Measurements from ENCODE around the gene KIF1C. TPM values are rescaled to one million over a fixed set of nuclear protein-coding genes. Genes with fewer than 3 reads are reported as not detected.

KIF1C gene
- total RNA-seq, 4 donors from 2014 or later = 87.6 to 140 (median 100) TPM

DNA sequence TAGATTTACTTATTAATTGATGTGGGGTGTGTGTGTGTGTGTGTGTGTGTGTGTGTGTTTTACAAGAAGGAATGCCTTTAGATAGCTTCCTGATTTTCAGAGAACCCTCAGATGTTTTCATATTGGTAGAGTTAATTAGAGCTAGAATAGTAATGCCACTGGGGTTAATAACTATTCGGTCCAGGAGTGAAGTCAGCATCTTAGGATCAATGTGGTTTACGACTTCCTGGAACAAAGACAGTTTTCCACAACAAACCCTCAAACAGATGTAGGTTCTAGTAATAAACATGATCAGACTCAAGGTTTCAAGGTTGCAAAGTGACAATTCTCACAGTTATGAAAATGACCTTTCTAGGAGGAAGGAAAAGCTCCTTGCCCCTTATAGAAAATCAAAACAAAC is 49.7 kb downstream of the KIF1C start:
- 15 to 16% methylated on average over 2 of the region's 2 CpGs for WGBS, 2 donors
- intact Hi-C loops (cut with DNase I; ENCODE audit: low total_unique reads) = no loop called here
- TF ChIP-seq, protein P1, sequence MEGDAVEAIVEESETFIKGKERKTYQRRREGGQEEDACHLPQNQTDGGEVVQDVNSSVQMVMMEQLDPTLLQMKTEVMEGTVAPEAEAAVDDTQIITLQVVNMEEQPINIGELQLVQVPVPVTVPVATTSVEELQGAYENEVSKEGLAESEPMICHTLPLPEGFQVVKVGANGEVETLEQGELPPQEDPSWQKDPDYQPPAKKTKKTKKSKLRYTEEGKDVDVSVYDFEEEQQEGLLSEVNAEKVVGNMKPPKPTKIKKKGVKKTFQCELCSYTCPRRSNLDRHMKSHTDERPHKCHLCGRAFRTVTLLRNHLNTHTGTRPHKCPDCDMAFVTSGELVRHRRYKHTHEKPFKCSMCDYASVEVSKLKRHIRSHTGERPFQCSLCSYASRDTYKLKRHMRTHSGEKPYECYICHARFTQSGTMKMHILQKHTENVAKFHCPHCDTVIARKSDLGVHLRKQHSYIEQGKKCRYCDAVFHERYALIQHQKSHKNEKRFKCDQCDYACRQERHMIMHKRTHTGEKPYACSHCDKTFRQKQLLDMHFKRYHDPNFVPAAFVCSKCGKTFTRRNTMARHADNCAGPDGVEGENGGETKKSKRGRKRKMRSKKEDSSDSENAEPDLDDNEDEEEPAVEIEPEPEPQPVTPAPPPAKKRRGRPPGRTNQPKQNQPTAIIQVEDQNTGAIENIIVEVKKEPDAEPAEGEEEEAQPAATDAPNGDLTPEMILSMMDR (IDR thresholded peaks at IDR 0.05) = no peak
- TF ChIP-seq POLR2A (IDR thresholded peaks at IDR 0.05) = no peak
- no peak overlapping the region for H3K4me3 ChIP-seq (ENCODE audit: low read depth, poor library complexity, severe bottlenecking)
- no peak for DNase-seq (ENCODE audit: low spot score in 2 of 2)

DNA sequence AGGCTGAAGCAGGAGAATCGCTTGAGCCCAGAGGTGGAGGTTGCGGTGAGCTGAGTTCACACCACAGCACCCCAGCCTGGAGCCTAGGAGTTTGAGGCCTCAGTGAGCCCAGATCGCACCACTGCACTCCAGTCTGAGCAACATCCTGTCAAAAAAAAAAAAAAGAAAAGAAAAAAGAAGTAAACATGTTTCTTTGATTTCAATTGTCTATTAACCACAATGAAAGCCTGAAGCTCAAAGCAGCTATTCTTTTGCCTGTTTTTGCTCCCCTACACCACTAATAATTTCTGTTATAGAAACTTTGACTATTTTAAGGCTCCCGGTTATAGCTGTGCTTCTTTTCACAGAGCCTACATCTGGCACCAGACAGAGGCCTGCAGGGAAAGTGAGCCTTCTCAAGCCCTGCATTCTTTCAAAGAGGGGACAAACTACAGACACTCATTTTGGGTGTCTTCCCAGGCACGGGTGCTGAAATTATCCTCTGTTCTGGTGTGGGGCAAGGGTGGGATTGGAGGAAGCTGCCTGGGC is 51.6 kb downstream of the KIF1C start:
- TF ChIP-seq POLR2A (IDR thresholded peaks at IDR 0.05) = no peak
- TF ChIP-seq, protein P1 (IDR thresholded peaks at IDR 0.05) = no peak
- DNase-seq (ENCODE audit: low spot score in 2 of 2) = no peak
- WGBS, 2 donors = 56 to 62% methylated on average over 5 of the region's 5 CpGs
- H3K4me3 ChIP-seq (ENCODE audit: low read depth, poor library complexity, severe bottlenecking) = no peak overlapping the region
- intact Hi-C loops (cut with DNase I; ENCODE audit: low total_unique reads) = no loop called here

DNA sequence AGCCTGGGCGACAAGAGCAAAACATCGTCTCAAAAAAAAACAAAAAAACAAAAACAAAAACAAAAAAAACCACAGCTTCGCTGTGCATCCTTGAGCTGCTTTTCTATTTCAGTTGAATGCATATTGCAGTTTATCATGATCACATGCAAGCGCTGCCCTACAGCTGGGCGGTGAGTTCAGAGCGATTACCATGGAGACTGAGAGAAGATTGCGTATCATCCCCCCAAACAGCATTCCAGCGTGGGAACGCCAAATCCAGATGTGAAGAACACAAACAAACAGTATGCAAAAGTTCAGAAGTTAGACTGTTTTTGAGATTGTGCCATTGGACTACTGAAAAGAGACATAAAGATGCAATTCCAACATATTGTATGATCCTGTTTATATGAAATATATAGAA is 52.5 kb downstream of the KIF1C start:
- intact Hi-C loops (cut with DNase I; ENCODE audit: low total_unique reads) = loop anchor here (10.0 kb wide), 1 partner anchor 65 kb away; the partner anchor contains the start of gene CAMTA2
- no peak for DNase-seq (ENCODE audit: low spot score in 2 of 2)
- no peak for TF ChIP-seq POLR2A (IDR thresholded peaks at IDR 0.05)
- TF ChIP-seq, protein P1 (IDR thresholded peaks at IDR 0.05) = no peak
- 64 to 65% methylated on average over 9 of the region's 9 CpGs for WGBS, 2 donors
- H3K4me3 ChIP-seq (ENCODE audit: low read depth, poor library complexity, severe bottlenecking) = no peak overlapping the region

DNA sequence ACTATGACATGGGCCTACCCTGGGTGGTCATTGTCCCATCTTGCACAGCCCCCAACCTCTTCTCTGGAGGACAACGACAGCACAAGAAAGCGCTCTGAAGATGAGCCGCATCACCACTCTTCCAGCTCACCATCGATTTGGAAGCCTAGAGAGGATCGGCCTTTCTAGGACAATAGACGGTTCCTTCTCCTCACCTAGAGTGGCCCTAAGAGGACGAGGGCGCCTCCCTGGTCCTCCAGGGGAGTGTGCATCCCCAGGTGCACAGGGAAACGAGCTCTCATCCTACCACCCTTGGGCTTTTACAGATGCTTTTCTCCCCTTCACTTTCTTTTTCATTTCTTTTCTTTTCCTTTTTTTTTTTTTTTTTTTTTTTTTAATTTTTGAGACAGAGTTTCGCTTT is 57.8 kb downstream of the KIF1C start:
- no peak overlapping the region for H3K4me3 ChIP-seq (ENCODE audit: low read depth, poor library complexity, severe bottlenecking)
- TF ChIP-seq, protein P1 (IDR thresholded peaks at IDR 0.05) = no peak
- TF ChIP-seq POLR2A (IDR thresholded peaks at IDR 0.05) = no peak
- no peak for DNase-seq (ENCODE audit: low spot score in 2 of 2)
- 91 to 93% methylated on average over 9 to 10 of the region's 10 CpGs for WGBS, 2 donors
- intact Hi-C loops (cut with DNase I; ENCODE audit: low total_unique reads) = loop anchor here (10.0 kb wide), 1 partner anchor 71 kb away; the partner anchor contains the start of gene CAMTA2

DNA sequence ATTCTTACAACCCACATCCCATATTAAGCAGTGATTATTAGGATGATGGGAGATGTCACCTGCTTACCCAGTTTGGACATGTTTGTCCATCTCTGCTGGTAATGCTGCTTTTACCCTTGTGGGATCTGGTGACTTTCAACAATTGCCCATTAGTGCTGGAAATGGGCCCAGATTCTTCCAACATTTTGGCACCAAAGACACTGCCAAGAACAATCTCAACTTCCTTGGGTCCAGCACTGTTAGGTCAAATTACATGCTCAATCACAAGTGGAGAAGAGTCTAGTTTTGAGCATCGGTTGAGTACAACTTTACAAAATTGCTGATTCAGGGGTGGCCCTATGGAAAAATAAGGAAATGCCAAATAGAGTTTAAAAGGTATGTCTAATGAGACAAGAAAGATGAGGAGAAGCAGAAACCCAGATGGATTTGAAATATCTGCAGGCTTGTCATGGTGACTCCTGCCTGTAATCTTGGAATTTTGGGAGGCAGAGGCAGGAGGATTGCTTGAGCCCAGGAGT is 67.5 kb downstream of the KIF1C start:
- TF ChIP-seq POLR2A (IDR thresholded peaks at IDR 0.05) = no peak
- TF ChIP-seq, protein P1 (IDR thresholded peaks at IDR 0.05) = no peak
- DNase-seq (ENCODE audit: low spot score in 2 of 2) = no peak
- H3K4me3 ChIP-seq (ENCODE audit: low read depth, poor library complexity, severe bottlenecking) = no peak overlapping the region
- intact Hi-C loops (cut with DNase I; ENCODE audit: low total_unique reads) = no loop called here
- WGBS, 2 donors = 67% methylated on average over 1 of the region's 1 CpG

DNA sequence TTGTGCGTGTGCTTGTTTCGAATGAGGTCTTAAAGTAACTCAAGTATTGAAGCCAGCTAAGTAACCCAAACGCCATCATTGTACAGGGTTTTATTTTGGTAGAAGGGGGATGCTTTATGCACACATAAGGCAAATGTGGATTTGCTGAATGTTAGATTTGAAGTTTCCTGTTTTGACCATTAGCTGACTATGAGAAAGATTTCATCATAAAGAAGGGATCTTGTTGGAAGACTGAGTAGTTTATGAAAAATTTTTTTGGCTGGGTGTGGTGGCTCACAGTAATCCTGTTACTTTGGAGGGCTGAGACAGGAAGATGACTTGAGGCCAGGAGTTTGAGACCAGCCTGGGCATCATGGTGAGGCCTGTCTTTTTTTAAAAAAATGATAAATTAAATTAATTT is 70.5 kb downstream of the KIF1C start:
- TF ChIP-seq, protein P1 (IDR thresholded peaks at IDR 0.05) = no peak
- no peak for TF ChIP-seq POLR2A (IDR thresholded peaks at IDR 0.05)
- intact Hi-C loops (cut with DNase I; ENCODE audit: low total_unique reads) = no loop called here
- WGBS, 2 donors = 89 to 94% methylated on average over 3 of the region's 3 CpGs

More for the DNA sequence above, 70.5 kb downstream of the KIF1C start:
- no peak overlapping the region for H3K4me3 ChIP-seq (ENCODE audit: low read depth, poor library complexity, severe bottlenecking)
- DNase-seq (ENCODE audit: low spot score in 2 of 2) = no peak
